Liver (tissue), 3 donors: ENCODE measurements around the gene CYP24A1.

Experiments
- ATF3 ChIP-seq: IDR thresholded peaks from 2 replicates; pipeline ENCODE4 v1.6.1; 2016; ENCODE audit warnings: antibody characterized with exemption
- CTCF ChIP-seq: fragments of 150-350 bp; IDR thresholded peaks from 2 replicates; pipeline ENCODE4 v1.5.1; 2017; ENCODE audit warnings: improper control_type of control experiment, low read depth, low read length; ENCODE audit not compliant: missing input control
- GABPA ChIP-seq, 2 donors: IDR thresholded peaks in 1 of 2; conservative IDR thresholded peaks in 1 of 2; 2 replicates each; pipeline ENCODE4 v1.6.1; 2016; ENCODE audit warnings: antibody characterized with exemption in 2 of 2, mild to moderate bottlenecking in 1 of 2, moderate library complexity in 1 of 2
- NR2F2 ChIP-seq: IDR thresholded peaks from 2 replicates; pipeline ENCODE4 v1.6.1; 2016; ENCODE audit warnings: antibody characterized with exemption
- REST ChIP-seq: IDR thresholded peaks from 2 replicates; pipeline ENCODE4 v1.6.1; 2016; ENCODE audit warnings: antibody characterized with exemption, mild to moderate bottlenecking
- RXRA ChIP-seq, 2 donors: IDR thresholded peaks; 2 replicates each; pipeline ENCODE4 v1.6.1; 2017 to 2018; ENCODE audit warnings: antibody characterized with exemption in 2 of 2, mild to moderate bottlenecking in 1 of 2
- SP1 ChIP-seq: IDR thresholded peaks from 2 replicates; pipeline ENCODE4 v1.6.1; 2018; ENCODE audit warnings: antibody characterized with exemption, mild to moderate bottlenecking
- TAF1 ChIP-seq: conservative IDR thresholded peaks from 2 replicates; pipeline ENCODE4 v1.6.1; 2016; ENCODE audit warnings: antibody characterized with exemption, mild to moderate bottlenecking
- ZBTB33 ChIP-seq: IDR thresholded peaks from 2 replicates; pipeline ENCODE4 v1.6.1; 2016; ENCODE audit warnings: antibody characterized with exemption
- donor health status: healthy.
- donor health status: healthy.

- TF ChIP-seq CTCF (no peak), TAF1 (no peak), ZBTB33 (no peak), SP1 (no peak), REST (no peak), GABPA (IDR thresholded peaks at IDR 0.05 in 1 of 2, conservative IDR thresholded peaks at IDR 0.05 in 1 of 2) (no peak), NR2F2 (no peak), RXRA (IDR thresholded peaks at IDR 0.05) (no peak), ATF3 (no peak)
Measured at GRCh38 chr20:54178256-54178655, 4.5 kb upstream of the CYP24A1 start.
